ENCODE measurements around the gene ZNF519.
"Not testable (repeated sequence)": the region's sequence is repeated elsewhere in the genome, so short reads cannot be mapped to it uniquely, and the experiment has no call there.

Gene ZNF519

DNA sequence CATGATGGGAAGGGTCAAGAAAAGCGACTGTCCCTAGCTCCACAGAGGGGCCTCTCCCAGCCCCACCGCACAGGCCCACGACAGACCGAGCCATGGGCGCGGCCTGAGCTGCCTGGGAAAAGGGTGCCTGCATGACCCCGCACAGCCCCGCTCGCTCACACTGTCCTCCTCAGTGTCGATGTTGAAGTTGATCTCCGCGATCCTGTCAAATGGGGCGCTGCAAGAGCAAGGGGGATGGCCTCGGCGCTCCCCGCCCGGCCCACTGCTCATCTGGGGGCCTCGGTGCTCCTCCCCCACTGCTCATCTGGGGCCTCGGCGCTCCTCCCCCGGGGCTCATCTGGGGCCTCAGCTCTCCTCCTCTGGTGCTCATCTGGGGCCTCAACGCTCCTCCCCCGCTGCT, 14.5 kb upstream of the ZNF519 start:
- DNase-seq = not testable (repeated sequence)

DNA sequence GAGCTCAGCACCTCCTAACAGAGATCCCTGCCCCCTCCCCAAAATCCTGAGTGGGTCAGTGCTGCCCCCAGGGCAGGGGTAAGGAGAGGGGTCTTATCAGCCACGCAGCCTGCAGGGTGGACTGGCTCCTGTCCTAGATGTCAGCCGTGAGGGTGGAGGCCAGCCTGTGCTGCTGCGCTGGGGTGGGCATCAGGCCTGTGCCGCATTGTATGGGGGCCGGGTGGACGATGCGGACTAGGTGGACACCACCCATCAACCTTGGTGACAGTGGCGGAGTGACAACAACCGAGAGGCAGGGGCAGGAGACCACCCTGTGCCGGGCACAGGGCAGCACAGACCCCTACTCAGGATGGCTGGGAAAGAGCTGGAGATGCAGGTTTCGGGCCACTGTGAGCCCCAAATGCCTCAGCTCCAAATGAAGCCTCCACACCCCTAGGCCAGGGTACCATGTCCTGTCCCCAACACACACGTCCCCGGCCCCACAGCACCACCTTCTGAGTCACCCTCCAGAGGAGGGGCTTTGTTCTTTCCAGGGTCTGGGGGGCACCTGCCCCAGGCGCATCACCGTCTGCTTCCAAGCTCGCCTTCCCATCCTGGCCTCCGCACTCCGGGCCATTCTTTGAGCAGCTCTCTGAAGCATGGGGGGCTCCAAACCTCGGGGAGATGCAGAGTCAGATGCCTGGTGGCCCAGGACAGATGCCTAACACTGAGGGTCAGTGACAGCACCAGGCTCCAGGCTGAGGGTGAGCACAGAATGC, 13.5 kb upstream of the ZNF519 start:
- DNase-seq = not testable (repeated sequence)

DNA sequence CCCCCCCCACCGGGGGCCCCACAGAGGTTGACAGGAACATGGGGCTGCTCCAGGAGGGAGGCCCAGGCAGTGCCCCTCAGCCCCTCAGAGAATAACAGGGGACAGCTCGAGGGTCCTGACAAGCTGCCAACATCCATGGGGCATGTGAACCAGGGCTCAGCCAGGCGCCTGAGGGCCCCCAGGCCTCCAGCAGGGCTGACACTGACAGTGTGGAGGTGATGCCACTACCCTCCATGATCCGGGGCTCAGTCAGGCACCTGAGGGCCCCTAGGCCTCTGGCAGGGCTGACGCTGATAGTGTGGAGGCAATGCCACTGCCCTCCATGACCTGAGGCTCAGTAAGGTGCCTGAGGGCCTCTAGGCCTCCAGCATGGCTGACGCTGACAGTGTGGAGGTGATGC, 12.8 kb upstream of the ZNF519 start:
- not testable (repeated sequence) for DNase-seq

DNA sequence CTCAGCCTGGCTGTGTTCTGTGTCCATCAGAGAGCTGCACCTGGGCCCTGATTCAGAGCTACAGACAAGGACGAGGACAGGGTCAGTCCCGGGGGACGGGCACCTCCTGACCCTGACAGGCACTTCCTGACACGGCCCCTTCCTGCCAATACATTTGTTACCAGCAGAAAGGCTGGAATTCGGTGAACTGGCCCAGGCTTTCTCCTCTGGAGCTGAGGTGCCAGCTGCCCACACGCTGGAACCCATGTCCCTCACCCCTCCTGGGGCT, 12.3 kb upstream of the ZNF519 start:
- no peak for DNase-seq

DNA sequence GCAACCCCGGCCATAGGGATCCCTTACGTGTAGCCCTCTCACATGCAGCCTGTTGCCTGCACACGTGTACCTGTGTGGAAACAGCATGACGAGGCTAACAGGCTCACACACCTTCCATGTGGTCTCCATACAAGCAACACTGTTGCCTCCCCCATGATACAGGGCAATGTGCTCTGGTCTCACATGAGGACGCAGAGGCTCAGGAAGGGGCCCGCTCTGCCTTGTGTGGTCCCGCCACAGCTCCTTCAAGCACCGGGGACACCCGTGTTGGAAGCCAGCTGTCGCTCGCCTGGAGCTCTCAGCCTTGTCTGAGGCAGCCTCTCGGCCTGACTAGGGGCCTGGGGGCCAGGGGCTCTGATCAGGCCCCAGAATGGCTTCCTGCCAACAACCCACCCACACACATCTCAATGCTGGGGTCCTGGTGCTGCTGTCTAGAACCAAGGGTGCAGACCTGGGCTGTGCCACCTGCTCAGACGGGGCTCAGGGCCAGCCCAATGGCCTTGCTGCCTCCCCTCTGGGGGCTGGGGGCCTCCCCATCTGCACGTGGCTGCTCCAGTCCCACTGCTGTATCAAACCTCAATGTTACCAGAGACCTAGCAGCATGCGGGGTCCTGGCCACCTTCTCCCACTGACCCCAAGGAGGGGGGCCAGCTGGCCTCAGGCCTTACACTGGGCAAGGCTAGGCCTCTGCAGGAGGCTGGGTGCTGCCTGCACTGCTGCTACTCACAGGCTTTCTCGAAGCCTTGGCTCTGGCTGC, 11.8 kb upstream of the ZNF519 start:
- DNase-seq = not testable (repeated sequence)

DNA sequence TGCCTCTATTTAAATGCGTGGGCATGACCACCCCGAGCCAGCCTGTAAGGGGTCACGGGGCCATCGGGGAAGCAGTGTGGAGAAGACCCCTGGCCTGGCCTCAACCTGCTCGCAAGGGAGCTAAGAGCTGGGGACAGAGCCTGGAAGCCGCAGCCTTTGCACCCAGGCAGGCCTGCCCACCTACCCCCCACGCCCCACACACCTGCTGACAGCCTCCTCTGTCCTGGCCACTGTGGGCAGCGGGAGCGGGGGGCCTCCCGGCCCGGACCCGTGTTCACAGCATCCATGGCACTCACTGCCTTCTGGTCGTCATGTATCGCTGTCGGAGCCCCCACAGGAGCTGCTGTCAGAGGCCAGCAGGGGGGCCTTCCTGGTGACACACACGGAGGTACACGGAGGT, 11.2 kb upstream of the ZNF519 start:
- not testable (repeated sequence) for DNase-seq

DNA sequence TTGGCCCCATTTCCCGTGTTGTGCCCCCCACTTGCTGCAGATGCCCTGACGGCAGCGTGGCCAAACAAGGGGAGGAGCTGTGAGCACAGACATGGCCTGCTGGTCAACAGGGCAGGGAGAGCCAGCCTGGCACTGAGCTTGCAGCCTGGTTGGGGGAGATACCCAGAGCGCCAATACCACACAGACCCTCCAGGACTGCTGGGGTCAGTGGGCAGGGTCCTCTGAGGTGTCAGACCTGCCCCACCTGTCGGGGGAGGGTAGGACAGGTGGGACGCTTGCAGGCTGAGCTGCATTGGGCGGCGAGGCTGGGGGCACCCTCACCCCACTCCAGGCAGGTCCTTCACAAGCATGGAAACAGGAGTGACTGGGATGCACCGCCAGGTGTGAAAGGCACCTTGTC, 9.9 kb upstream of the ZNF519 start:
- not testable (repeated sequence) for DNase-seq

DNA sequence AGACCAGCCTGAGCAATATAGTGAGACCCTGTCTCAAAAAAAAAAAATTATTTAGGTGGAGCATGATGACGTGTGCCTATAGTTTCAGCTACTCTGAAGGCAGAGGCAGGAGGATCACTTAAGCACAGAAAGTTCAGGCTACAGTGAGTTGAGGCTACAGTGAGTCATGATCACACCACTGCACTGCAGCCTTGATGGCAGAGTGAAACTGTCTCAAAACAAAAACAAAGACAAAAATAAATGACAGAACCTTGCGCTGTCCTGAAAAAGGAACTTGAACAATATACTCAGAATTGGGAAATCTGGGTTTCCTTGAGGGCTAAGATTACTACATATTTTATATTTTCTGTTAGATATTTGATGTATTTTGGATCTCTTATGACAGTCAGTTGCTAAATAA, 7.3 kb upstream of the ZNF519 start:
- DNase-seq = not testable (repeated sequence)

DNA sequence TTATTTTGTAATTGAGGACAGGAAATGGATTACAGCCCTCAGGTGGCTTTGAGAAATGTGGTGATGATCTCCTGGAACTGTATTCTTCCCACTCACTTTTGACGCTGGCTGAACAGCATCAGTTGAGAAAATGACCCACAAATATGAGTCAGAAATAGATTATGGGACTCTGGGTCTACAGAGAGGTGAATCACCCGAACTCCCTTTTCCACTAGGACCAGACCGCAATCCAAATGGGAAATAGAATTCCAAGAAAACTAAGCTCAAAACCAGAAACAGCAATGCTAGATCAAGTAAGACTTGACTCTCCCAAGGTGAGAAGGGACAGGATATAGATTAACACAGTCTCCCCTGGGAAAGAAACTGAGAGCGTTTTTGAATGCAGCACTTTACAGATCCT, 5.7 kb upstream of the ZNF519 start:
- not testable (repeated sequence) for DNase-seq

DNA sequence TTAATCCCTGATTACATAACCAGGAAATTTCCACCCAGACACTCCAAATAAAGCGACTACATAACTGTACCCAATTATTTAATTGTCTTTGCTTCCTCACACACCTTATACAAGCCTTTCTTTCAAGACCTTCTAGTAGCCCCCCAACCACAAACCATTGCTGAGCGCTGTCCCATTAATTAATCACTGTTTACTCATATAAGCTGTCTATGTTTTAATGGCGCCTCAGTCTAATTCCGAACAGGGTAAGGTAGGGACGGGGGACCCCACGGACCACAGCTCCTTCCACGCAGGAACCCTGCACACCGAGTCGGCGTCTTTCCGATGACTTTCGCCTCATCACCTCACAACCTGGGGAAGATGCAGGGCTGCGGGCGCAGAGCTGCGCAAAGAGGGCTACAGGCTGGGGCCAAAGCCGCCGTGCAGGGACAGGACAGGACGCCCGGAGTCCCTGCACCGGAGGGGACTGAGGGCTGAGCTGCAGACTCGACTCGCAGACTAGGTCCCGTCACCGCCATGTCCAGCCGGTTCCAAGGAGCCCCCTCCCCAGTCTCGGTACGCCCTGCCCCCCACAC, 452 bp downstream of the ZNF519 start:
- not testable (repeated sequence) for DNase-seq

DNA sequence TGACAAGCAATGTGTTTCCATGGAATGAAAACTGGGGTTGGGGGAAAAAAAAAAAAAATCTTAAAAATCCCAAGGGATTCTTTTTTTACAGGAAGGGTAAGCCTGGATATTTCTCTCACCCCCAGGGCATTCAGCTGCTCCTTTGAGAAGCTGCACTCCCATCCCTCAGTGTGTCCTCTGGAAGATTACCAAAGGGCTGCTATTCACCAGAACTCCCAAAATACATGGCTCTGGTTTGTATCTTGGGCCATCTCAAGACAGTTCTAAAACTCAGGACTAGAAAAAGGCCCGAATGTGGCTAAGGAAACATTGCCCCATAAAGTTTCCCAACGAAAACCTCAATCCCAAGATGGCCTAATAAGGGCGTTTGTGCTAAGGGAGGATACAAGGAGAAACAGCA, 1.4 kb downstream of the ZNF519 start:
- DNase-seq = not testable (repeated sequence)

DNA sequence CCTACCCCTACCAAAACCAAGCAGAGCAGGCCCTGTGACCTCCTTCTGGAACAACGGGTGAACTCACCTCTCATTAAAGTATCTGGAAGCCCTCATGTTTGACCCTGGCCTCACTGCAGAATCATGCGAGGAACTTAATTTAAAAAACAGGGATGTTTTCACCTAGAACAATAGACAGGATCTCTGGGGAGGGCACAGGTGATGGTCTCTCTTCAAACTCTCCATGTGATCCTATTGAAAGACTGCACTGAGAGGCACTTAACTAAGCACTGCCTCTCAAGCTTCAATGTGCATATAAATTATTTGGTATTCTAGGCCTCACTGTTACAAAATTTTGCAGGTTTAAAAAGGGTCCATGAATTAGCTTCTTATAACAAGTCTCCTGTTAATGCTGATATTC, 7.5 kb downstream of the ZNF519 start:
- no peak for DNase-seq

DNA sequence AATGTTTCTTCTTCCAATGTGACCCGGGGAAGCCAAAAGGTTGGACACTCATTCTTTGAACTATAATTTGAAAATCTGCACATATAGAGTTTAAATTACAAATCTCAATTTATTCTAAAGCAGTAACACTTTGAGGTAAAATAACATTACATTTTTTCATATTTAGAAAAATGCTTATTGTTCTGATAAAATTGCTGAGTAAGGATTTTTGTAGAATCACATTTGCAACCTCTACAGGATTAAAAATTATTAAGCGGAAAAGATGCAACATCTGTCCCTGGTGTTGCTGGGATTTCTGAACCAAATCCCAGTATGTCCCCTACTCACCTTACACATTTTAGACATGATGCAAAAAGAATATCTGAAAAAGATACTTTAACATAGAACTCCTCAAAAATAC, 10.1 kb downstream of the ZNF519 start:
- DNase-seq = no peak

DNA sequence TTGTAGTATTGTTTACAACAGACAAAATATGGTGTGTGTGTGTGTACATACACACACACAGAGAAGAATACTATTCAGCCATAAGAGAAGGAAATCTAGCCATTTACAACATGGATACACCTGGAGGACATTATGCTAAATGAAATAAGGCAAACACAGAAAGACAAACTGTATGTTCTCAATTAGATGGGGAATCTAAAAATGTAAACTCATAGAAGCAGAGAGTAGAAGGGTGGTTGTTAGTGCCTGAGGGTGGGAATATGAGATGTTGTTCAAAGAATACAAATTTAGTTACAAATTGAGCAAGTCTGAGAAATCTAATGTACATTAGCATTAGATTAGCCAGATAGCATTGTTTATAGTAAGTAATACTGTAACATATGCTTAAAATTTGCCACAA, 11.3 kb downstream of the ZNF519 start:
- no peak for DNase-seq

DNA sequence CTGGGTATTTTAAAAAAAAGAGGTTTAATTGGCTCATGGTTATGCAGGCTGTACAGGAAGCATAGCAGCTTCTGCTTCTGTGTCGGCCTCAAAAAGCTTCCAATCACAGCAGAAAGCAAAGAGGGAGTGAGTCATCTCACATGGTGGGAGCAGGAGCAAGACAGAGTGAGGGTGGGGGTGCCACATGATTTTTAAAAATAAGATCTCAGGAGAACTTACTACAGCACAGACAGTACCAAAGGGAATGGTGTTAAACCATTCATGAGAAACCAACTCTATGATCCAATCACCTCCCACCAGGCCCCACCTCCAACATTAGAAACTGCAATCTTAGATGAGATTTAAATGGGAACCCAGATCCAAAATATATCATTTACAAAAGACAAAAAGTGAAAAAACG, 14.6 kb downstream of the ZNF519 start:
- DNase-seq = no peak

DNA sequence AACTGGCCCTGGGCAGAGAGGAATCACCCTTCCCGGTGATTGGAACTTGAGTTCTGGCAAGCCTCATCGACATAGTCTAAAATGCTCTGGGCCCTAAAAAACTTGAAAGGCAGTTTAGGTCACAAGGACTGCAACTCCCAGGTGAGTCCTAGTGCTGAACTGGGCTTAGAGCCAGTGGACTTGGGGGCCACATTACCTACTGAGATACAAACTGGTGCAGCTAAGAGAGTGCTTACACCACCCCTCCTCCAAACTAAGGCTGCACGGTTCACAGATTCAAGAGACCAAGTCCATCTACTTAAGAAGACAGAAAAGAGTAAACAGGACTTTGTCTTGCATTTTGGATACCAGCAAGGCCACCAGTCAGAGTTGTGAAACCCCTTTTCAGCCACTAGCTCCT, 25.3 kb downstream of the ZNF519 start:
- DNase-seq = no peak

DNA sequence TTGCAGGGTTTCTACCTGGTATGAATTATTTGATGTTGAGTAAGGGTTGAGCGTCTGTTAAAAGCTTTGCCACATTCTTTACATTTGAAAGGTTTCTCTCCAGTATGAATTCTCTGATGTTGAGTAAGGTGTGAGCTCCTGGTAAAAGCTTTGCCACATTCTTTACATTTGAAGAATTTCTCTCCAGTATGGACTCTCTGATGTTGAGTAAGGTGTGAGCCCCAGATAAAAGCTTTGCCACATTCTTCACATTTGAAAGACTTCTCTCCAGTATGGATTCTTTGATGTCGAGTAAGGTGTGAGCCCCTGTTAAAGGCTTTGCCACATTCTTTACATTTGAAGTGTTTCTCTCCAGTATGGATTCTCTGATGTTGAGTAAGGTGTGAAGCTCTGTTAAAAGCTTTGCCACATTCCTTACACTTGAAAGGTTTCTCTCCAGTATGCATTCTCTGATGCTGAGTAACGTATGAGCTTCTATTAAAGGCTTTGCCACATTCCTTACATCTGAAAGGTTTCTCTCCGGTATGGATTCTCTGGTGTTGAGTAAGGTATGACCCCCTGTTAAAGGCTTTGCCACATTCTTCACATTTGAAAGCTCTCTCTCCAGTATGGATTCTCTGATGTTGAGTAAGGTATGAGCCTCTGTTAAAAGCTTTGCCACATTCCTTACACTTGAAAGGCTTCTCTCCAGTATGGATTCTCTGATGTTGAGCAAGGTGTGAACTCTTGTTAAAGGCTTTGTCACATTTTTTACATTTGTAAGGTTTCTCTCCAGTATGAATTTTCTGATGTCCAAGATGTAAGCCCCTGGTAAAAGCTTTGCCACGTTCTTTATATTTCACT, 27.1 kb downstream of the ZNF519 start:
- DNase-seq = no peak

DNA sequence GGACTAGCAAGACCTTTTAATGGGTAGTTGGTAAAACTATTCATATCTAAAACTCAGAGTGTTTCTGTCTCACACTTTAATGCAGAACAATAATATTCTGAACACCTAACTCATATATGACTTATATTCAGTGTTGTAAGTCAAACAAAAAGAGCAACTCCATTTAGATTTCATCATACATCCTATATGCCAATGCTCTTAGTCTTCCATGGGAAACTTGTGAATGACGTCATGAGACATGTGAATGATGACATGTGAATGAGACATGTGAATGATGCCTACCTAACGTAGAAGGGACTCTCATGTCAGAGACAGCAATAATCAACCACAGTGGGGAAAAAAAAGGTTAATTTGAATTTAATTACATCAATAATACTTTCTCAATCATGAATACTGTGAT, 28.0 kb downstream of the ZNF519 start:
- DNase-seq = no peak

DNA sequence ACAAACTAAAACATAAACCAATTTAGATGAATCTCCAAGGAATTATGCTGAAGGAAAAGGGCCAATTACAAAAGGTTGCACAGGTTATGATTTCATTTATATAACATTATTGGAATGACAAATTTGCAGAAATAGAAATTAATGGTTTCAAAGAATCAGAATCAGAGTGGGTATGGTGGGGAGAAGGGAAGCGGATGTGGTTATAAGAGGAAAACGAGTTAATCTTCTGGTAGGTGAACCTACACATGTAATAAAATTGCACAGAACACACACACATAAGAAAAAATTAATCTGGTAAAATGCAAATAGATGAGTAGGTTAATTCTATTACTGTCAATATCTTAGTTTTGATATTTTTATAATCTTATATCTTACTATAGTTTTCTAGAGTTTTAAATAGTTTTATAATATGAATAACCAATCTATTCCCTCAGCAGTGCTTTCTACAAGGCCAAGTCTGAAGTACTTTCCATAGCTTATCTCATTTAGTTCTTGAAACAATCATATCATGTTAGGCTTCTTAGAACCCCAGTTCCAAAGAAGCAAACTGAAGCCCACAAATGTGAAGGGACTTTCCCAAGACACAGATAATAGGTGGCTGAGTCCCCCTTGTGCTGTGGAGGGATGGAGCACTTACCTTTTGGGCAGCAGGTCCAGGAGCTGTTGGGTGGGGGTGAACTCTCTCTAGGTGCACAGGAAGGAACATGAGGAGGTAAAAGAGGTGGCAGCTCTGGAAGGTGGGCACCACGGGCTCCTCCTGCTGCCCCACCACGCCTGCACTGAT, 31.5 kb downstream of the ZNF519 start:
- DNase-seq = no peak

DNA sequence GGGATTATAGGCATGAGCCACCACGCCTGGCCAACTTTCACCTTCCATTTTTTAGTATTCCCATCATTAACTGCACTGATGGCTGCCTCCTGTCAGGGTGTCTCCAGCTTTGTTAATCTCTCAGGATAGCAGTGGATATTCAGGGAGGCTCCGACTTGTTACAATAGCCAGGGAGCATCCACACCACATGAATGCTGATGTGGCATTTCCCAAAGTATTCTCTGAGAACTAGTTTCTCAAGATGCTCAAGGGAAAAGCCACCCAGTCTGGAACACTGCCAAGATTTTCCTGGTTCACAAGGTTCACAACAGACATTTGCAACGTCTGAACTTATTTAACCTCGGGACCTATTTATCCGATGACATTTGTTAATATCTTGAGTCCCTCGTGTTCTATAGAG, 33.8 kb downstream of the ZNF519 start:
- no peak for DNase-seq

DNA sequence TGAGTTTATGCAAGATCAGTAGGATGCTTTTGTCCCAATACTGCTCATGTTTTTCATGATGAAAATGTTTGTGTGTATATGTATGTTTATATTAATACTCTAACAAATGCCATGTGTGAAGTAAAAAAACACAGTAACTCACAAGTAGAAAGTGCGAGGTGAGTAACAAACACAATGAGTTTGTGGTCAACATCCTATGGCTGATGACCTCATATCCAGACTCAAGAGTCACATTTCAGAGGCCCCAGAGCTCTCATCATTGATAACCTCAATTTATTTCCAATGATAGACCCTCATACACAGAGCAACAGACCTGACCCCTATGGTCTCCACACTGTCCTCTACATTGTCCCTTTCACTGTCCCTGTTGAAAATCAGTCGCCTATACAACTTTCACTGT, 34.5 kb downstream of the ZNF519 start:
- DNase-seq = no peak

DNA sequence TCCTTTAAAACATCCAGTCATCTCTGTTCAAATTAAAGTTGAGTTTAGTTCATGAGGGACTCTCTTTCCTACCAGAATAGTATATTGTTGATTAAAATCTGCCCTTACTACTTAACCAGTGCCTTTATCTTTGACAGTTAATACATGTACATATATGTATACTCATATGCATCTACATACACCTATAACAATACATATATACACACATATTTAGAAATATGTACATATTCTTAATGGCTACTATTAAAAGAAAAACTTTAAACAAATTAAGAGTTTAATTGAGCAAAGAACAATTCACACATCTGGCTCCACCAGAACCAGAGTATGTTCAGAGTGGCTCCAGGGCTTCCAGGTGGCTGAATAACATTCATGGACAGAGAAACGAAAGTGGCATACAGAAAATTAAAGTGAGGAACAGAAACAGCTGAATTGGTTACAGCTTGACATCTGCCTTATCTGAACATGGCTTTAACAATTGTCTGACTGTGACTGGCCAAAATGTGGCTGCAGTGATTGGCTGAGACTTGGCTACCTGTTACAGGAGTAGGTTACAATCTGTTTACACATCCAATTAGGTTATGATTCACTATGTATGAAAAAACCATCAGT, 38.8 kb downstream of the ZNF519 start:
- no peak for DNase-seq

All from fibroblast of skin of right quadriceps (primary cell).